ENCODE measurements around the gene IRX4.
"Not testable (repeated sequence)": the region's sequence is repeated elsewhere in the genome, so short reads cannot be mapped to it uniquely, and the experiment has no call there.

Gene IRX4

DNA sequence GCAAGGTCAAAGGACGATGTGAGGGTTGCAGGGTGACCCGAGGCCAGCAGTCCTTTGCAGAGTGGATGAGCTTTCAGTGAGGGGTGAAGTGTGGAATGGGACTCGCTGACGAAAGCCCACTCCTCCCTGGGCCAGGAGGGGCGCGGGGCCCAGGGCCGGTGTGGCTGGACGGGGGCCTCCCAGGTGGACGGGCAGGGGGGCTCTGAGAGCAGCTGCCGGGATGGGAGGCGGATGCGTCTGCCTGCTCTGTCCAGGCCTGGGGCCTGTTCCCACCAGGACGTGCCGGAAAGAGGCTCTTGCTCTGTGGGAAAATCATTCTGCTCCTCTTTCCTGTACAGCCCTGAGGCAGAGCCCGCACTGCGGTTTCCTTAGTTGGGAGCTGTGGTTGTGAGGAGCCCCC is 24.3 kb downstream of the IRX4 start:
- no peak for DNase-seq (ENCODE audit: low read depth in 2 of 2)

DNA sequence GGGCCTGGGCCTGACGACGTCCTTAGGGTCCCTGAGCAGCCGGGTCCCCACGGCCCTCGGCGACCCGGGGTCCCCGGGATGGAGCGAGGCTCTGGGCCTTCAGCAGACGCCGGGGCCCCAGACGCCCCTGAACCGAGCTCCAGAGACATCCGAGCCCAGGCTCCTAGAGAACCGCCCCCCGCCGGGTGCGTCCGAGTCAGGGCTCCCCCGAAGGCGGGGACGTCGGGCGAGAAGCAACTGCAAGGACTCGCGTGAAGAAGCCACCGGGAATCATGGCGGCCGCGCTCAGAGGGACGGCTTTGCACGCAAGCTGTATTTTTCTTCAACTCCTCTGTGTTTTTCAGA is 25.5 kb downstream of the IRX4 start:
- DNase-seq (ENCODE audit: low read depth in 2 of 2): no peak

DNA sequence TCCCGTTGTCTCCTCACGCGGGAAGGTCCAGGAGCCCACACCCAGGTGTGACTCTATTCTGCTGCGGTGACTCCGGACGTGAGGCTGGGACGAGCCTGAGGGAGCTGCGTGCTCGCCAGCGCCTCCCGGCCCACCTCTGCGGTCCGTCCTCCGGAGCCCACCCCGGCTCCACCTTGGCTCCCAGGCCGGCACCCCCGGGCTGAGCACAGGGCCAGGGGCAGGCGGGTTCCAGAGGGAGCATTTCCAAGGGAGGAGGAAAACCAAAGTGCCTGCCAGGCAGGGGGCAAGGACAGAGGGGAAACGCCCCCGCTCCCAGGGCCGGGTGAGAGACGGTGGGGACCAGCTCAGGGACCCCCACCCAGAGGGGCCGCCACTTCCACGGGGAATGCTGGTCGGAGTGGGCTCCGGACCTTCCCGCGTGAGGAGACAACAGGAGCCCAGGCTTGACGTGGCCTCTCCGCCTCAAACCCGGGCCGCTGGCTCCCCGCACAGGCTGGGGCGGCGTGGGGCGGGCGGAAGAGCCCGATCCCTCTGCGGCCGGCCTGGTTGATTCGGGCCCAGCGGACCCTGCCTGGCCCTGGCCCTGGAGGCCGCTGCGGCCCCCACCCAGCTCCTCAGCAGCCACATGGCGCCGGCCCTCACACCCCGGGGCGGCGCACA is 26.0 kb downstream of the IRX4 start:
- no peak for DNase-seq (ENCODE audit: low read depth in 2 of 2)

DNA sequence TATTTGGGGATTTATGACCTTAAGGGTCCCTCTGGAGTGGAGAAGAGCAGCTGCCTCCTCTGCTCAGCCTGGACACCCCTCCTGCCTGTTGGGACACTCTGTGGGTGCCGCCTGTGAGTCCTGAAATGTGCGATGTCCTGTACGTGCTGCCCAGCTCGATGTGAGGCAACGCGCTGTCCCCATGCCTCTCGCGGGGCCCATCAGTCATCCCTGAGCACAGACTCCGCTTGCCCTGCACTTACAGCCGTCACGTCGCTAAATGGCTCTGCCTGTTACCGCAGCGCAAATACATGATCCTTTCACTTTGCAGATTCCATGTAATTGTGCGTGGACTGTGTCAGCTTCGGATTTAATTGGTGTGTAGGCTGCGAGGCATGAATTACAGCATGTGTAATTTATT is 27.1 kb downstream of the IRX4 start:
- DNase-seq (ENCODE audit: low read depth in 2 of 2): no peak

DNA sequence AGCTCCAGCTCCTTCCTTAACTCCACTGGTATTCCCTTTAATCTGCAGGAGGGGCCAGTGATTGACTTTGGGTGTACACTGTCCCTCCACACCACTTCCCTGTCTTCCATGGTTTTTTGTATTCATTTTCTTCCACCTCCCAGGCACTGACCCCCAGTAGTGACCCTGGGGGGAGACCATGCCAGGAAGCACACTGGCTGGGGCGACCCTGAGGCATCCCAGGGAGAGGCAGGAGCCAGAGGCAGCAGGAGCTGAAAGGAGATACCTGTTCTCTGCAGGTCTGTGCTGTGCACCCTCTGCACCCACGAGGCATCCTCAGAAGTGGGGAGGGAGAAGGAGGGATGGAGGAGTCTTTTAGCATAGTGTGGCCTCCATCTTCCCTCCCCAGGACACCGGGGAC is 27.6 kb downstream of the IRX4 start:
- no peak for DNase-seq (ENCODE audit: low read depth in 2 of 2)

DNA sequence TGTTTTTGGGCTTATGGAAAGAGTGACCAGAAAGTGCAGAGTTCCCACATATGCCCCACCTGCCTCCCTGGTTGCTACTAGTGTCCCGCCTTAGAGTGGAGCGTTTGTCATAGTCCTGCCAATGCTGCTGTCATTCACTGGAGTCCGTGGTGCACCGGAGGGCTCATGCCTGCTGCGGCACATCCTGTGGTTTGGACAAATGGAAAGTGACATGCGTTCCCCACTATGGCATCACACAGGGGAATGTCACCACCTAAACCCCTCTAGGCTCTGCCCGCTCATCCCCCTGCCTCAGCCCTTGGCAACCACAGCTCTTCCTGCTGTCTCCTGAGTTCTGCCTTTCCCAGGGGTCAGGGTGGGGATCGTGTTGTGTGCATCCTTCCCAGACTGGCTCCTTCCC is 29.2 kb downstream of the IRX4 start:
- no peak for DNase-seq (ENCODE audit: low read depth in 2 of 2)

DNA sequence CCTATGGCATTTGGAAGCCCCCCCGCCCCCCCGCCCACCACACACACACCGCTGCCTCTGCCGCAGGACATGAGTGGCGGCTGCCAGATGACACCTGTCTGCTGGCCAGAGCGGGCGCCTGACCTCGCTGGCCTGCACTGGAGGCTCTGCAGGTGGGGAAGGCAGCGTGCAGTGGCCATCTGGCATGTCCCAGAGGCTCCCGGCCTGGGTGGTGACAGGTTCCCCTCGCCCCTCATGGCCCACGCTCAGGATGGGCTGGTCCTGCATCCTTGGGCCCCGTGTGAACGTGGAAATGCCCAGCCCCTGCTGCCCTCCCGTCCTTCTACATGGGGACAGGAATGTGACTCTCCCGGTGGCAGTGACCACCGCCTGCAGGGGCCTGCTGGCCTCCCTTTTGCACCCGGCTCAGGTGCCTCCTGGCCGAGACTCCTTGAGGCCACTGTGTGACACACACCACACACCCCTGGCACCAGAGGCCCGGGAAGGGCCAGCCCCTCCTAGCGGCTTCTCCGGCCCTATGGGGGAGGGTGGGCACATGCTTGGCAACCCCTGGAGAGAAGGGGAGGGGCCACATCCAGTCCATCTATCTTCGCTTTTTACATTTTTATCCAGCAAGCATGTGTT is 30.3 kb downstream of the IRX4 start:
- DNase-seq (ENCODE audit: low read depth in 2 of 2): no peak

DNA sequence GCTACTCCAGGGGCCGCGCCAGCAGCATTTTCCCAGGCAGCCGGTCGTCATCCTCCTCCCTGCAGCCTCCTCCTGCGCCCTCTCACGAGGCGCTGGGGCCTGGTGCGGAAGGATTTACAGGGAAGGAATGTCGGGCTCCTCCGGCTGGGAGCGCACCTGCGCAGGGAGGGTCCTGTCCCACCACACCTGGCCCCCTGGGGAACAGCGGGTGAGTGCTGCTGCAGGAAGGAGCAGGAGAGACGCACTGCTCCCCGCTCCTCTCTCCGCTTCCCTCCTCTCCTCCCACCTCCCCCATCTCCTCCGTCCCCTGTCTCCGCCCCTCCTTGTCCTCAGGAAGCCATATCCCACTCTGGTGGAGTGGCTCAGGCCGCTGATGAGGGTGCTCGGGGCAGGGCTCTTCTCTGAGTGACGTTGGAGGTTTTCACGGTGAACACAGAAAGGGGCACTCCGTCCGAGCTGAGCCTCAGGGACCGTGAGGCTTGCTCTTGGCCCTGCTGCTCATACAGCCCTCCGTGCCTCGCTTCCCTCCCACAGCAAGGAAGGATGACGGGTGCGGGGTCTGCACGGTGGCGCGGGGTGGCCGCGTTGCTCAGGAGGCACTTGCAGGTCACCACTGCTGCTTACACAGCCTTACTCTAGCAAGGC is 31.3 kb downstream of the IRX4 start:
- DNase-seq (ENCODE audit: low read depth in 2 of 2): no peak

DNA sequence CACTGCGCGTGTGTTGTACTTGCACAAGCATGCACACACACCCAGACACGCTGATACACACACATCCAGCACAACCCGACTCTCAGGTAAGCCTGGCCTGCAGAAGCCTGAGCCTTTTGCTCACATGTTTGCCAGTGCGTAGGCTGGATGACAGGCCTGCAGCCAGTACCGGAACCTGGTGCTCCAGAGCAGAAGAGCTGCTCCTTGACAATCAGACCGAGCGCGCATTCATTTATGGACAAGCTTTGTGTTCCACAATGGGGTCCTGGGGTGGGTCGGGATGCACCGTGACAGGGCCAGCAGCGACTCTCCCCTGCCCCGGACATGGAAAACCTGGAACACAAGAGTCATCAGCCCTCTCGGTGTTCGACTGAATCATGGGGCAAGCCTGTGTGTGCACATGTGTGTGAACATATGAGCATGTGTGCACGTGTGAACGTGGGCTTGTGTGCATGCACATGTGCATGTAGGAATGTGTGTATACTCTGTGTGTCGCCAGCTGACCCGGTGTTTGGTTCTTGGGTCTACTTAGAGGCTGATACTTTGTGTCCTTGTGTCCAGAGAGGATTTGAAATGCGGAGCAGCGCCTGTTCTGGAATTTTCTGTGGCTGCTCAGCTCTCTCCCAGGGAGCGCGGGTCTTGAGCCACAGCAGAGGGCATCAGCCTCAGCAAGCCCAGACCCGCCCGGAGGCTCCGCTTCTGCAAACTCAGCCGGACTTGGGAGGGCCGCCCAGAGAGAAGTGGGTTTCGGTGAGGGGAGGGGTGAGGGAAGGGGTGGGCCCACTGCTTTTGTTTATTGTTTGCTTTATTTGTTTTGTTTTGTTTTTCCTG is 32.2 kb downstream of the IRX4 start:
- DNase-seq (ENCODE audit: low read depth in 2 of 2): no peak

DNA sequence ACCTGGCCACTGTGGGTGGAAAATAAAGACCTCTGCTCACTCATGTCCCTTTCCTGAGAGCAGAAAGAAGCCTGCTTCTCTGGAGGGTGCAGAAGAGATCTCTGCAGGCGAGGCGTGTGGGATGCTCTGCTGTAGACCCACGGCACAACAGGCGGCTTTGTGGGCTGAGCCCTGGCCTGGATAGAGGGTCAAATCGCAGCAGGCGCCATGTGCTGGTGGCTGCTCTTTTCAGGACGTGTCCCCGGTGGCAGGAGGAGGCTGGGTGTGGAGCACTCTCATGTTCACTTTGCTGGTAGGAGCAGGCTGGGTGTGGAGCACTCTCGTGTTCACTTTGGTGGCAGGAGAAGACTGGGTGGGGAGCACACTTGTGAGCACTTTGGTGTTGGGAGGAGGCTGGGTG is 35.1 kb downstream of the IRX4 start:
- no peak for DNase-seq (ENCODE audit: low read depth in 2 of 2)

DNA sequence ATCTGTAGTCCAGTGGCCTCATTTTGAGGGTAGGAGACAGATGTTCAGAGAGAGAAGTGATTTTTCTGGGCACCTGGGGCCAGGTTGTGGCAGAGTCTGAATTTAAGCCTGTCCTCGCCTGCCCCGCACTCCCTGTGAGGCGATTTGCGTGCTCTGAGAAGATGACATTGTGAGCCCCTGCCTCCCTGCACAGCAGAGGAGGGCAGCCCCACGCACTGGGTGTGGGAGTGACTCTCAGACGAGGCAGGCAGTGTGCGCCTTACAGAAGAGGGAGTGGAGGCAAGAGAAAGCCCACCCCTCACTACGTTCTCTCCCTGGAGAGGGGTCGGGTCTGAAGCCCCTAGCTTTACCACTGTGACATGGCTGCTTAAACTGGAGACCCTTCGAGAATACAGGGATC is 35.7 kb downstream of the IRX4 start:
- DNase-seq (ENCODE audit: low read depth in 2 of 2): no peak

DNA sequence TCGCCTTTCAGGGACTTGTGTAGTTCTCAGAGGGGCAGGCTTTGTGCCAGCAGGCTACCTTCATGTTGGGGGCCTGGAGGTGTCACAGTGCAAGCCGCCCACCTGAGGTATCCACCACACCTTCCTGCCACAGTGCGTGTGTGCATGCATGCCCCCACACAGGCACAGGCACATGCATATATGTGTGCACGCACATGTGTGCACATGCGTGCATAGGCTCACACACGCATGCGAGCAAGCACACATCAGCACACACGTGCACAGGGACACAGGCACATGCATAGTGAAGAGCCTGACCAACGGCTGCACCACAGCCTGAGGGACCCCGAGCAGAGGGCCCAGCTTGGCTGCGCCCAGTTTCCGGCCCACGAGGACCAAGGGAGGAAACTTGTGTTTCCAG is 36.1 kb downstream of the IRX4 start:
- no peak for DNase-seq (ENCODE audit: low read depth in 2 of 2)

DNA sequence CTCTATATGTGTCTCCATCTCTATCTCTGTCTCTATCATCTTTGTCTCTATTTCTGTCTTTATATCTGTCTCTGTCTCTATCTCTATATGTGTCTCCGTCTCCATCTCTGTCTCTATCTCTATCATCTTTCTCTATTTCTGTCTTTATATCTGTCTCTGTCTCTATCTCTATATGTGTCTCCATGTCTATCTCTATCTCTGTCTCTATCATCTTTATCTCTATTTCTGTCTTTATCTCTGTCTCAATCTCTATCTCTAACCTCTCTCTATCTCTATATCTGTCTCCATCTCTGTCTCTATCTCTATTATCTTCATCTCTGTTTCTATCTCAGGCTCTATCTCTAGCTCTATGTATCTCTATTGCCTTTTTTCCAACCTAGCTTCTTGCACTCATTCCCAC is 37.0 kb downstream of the IRX4 start:
- no peak for DNase-seq (ENCODE audit: low read depth in 2 of 2)

DNA sequence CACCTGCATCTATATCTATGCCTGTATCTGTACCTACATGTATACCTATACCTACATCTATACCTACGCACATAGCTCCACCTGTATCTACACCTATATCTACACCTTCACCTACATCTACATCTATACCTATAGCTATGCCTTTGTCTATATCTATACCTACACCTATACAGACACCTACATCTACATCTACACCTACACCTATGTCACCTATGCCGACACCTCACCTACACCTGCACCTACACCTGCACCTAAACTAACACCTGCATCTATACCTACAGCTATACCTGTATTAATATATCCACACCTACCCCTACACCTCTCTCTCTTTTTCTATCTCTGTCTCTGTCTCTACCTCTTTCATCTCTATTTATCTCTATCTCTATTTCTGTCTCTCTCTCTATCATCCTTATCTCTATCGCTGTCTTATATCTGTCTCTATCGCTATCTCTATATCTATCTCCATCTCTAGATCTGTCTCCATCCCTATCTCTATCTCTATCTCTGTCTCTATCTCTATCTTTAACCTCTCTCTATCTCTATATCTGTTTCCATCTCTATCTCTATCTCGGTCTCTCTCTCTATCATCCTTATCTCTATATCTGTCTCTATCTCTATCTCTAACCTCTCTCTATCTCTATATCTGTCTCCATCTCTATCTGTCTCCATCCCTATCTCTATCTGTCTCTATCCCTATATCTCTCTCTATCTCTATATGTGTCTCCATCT is 37.9 kb downstream of the IRX4 start:
- no peak for DNase-seq (ENCODE audit: low read depth in 2 of 2)

DNA sequence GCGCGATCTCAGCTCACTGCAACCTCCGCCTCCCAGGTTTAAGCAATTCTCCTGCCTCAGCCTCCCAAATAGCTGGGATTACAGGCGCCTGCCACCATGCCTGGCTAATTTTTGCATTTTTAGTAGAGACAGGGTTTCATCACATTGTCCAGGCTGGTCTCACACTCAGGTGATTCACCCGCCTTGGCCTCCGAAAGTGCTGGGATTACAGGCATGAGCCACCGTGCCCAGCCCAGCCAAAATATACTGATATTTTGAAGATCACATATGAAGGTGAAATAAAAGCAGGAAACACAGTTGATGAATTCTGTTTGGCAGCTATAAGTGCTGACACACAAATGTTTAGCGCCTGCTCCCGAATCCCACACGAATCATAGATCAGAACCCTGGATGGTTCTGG is 39.0 kb downstream of the IRX4 start:
- DNase-seq (ENCODE audit: low read depth in 2 of 2): not testable (repeated sequence)

DNA sequence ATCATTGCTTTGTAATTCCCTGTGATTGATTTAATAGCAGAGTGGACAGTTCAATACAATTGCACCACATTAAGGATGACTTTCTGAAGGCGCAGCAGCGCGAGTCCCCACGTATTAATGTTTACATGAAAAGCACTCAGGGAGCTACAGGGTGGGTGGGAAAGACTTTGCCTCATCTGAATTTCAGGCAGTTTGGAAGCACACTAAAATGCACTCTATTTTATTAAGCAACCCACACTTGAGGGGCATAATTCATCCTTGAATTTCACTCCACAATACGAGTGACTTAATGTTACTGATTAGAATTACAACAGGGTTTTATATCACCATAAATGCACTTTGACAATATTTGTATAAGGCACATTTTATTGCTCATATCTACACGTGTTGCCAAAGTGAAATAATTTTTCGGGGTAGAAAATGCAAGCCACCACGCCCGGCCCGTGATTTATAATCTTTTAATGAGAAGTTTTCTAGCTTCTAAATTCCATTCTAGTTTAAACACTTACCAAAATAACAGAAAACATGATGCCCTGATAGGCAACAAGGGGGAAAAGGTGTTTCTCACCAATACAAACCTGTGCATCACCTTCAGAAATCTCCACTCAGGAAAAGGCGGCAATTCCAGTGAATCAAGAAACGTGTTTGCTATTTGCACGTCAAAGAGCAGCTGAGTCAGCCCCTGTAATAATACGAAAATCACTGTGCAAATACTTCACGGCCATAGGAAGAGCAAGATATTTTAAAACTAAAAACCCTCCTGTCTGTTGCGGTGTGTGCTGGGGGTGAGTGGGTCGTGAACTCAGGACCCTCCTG is 40.5 kb downstream of the IRX4 start:
- no peak for DNase-seq (ENCODE audit: low read depth in 2 of 2)

DNA sequence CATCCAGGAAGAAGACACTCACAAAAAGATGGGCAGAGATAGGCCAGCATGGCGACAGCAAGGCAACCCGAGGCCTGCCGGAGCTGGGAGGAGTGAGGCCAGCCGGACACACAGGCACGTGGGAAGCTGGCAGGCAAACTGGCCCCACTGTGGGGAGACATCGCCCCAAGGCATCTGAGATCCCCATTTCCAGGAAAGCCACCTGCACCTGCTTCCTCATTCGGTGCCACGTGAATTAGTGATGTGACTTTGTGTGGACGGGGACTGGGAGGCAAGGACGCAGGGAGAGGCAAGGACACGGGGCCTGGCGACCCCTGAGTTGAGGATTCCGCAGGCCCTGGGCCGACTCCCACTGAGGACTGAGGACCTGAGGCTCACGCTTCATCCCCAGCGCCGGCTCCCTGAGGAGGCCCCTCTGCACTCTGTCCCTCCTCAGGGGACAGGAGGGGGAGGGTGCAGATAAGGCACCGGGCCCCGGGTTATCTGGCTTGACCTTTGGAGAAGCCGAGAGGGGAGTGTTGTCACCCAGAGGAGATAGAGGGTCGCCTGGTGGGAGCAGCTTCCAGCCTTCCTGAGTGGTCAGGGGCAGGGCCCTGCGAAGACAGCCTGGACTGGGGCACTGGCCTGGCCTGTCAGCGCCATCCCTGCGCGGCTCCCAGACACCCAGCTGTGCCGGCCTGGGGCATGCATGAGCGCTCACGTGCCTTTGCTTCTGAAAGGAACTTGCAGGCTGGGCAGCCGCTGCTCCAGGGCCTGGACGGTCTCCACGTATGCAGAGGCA is 41.8 kb downstream of the IRX4 start:
- no peak for DNase-seq (ENCODE audit: low read depth in 2 of 2)

DNA sequence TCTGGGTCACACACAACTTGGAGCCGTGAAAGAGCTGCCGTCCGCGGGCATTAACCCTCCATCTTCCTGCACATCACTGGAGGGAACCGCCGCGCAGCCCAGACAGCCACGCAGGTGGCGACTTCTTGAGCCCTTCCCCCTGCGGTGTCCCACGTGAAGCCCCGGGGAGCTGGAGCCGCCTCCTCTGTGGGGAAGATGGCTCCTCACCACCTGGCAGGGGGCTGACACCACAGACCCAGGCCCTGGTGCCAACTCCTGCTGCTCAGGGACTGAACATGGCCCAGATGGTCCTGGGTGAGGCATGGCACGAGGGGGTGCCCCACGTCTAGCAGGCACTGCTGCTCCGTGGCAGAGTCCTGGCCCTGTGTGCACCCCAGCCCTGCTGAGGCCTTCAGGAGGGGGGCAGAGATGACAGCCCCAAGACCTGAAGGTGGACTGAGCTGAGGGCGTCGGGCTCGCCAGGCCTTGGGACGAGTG is 42.6 kb downstream of the IRX4 start:
- no peak for DNase-seq (ENCODE audit: low read depth in 2 of 2)

DNA sequence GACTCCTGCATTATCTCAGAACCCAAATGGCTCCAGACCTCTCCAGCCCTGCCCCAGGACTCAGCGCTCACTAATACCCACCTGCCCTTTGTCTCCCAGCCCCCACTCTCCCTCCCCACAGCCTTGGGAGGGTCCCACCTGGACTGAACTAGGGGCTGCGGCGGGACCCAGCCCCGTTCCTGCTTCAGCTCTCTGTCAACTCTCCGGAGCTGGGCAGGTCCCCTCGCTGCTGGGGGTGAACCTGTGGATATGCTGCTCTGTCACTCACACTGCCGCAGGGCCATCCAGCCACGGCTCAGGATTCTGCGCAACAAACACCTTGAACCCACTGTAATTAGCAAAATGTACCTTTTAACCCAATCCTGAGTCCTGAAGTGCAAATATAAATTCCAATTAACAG is 44.7 kb downstream of the IRX4 start:
- no peak for DNase-seq (ENCODE audit: low read depth in 2 of 2)

Measured in stimulated activated CD8-positive, alpha-beta memory T cell treated with anti-CD3 and anti-CD28 coated beads, Interleukin-7, amount 100 ng/mL, for 1 hour (primary cell).